Ovary (tissue), 3 donors: Measurements from ENCODE around the gene NINL.

ENCODE experiments used
- EP300 ChIP-seq: sonication (generic); formaldehyde crosslinking; IDR thresholded peaks from one replicate; pipeline ENCODE4 v1.6.1; 2017; ENCODE audit warnings: antibody characterized with exemption
- POLR2A ChIP-seq: fragments of 450-650 bp; IDR thresholded peaks from one replicate; pipeline ENCODE4 v1.6.1; 2017; ENCODE audit warnings: antibody characterized with exemption, mild to moderate bottlenecking, moderate library complexity
- TF ChIP-seq, protein P1 (sequence below), 3 donors: fragments of 450-650 bp in 2 of 3; fragments of 200-600 bp in 1 of 3; IDR thresholded peaks; one replicate each; pipeline versions ENCODE4 v1.5.1 to v1.8.0; 2016 to 2022; ENCODE audit warnings: antibody characterized with exemption in 3 of 3, mild to moderate bottlenecking in 1 of 3
- donor health status: DM: no; HTN: no; CAD: no.

GRCh38 chr20:25571240-25571639 is 14.1 kb downstream of the NINL start:
- TF ChIP-seq, protein P1, sequence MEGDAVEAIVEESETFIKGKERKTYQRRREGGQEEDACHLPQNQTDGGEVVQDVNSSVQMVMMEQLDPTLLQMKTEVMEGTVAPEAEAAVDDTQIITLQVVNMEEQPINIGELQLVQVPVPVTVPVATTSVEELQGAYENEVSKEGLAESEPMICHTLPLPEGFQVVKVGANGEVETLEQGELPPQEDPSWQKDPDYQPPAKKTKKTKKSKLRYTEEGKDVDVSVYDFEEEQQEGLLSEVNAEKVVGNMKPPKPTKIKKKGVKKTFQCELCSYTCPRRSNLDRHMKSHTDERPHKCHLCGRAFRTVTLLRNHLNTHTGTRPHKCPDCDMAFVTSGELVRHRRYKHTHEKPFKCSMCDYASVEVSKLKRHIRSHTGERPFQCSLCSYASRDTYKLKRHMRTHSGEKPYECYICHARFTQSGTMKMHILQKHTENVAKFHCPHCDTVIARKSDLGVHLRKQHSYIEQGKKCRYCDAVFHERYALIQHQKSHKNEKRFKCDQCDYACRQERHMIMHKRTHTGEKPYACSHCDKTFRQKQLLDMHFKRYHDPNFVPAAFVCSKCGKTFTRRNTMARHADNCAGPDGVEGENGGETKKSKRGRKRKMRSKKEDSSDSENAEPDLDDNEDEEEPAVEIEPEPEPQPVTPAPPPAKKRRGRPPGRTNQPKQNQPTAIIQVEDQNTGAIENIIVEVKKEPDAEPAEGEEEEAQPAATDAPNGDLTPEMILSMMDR (IDR thresholded peaks at IDR 0.05) = no peak
- TF ChIP-seq POLR2A (no peak), EP300 (no peak)
